GM21619 (cell line): ENCODE measurements around the gene SERPINB2.

Source experiments
- ATAC-seq: cut with Tn5 transposase; IDR thresholded peaks from one replicate; pipeline ENCODE4 v1.9.1; 2021; ENCODE audit not compliant: unreplicated experiment

Gene SERPINB2

GRCh38 chr18:63887424-63887823 is at the start of gene SERPINB2:
Gene SERPINB2 (plus strand): TSS chr18:63887705. CDS start chr18:63891445, 3,740 bp downstream.
- ATAC-seq: no peak

GRCh38 chr18:63843008-63843407 is 44.5 kb upstream of the SERPINB2 start:
- ATAC-seq: peak; percentile 42

GRCh38 chr18:63844254-63844653 is 43.3 kb upstream of the SERPINB2 start:
- peak; percentile 52 for ATAC-seq

GRCh38 chr18:63848159-63848558 is 39.3 kb upstream of the SERPINB2 start:
- ATAC-seq: peak; percentile 58

GRCh38 chr18:63850020-63850419 is 37.5 kb upstream of the SERPINB2 start:
- no peak for ATAC-seq

- no peak for ATAC-seq
These were observed 36.9 kb upstream of the SERPINB2 start for GRCh38 chr18:63850636-63851035.

GRCh38 chr18:63858456-63858855 is 29.0 kb upstream of the SERPINB2 start:
- no peak for ATAC-seq

- no peak for ATAC-seq
These were observed 27.6 kb upstream of the SERPINB2 start for GRCh38 chr18:63859781-63860475.

GRCh38 chr18:63860531-63860930 is 27.0 kb upstream of the SERPINB2 start:
- no peak for ATAC-seq

GRCh38 chr18:63867368-63868125 is 20.0 kb upstream of the SERPINB2 start:
- no peak for ATAC-seq

- ATAC-seq: no peak
These were observed 19.0 kb upstream of the SERPINB2 start for GRCh38 chr18:63868546-63868945.

GRCh38 chr18:63869374-63869773 is 18.1 kb upstream of the SERPINB2 start:
- ATAC-seq: no peak

- ATAC-seq: no peak
These were observed 17.7 kb upstream of the SERPINB2 start for GRCh38 chr18:63869851-63870250.

GRCh38 chr18:63871836-63872235 is 15.7 kb upstream of the SERPINB2 start:
- ATAC-seq: no peak

- no peak for ATAC-seq
These were observed 14.9 kb upstream of the SERPINB2 start for GRCh38 chr18:63872586-63872985.

- ATAC-seq: no peak
These were observed 9.2 kb upstream of the SERPINB2 start for GRCh38 chr18:63878343-63878742.

GRCh38 chr18:63878925-63879324 is 8.6 kb upstream of the SERPINB2 start:
- ATAC-seq: no peak

GRCh38 chr18:63879709-63880108 is 7.8 kb upstream of the SERPINB2 start:
- ATAC-seq: no peak

- no peak for ATAC-seq
These were observed 5.7 kb upstream of the SERPINB2 start for GRCh38 chr18:63881851-63882250.

- ATAC-seq: no peak
These were observed 5.0 kb upstream of the SERPINB2 start for GRCh38 chr18:63882333-63883141.

GRCh38 chr18:63883617-63884016 is 3.9 kb upstream of the SERPINB2 start:
- no peak for ATAC-seq
